GM10266 (cell line): Measurements from ENCODE around the gene MICAL3.

ENCODE experiments used
- DNase-seq: peaks from one replicate; pipeline ENCODE4 v3.0.0; 2012; ENCODE audit errors: extremely low spot score
- TF ChIP-seq, protein P1 (sequence below): IDR thresholded peaks from 2 replicates; pipeline ENCODE4 v1.5.1; 2012; ENCODE audit warnings: mild to moderate bottlenecking, low read depth; ENCODE audit not compliant: control insufficient read depth, insufficient read depth; ENCODE audit errors: missing control alignments

Gene MICAL3

GRCh38 chr22:17958166-17958565 lies 66.2 kb downstream of the MICAL3 start:
- DNase-seq: no peak
- TF ChIP-seq, protein P1, sequence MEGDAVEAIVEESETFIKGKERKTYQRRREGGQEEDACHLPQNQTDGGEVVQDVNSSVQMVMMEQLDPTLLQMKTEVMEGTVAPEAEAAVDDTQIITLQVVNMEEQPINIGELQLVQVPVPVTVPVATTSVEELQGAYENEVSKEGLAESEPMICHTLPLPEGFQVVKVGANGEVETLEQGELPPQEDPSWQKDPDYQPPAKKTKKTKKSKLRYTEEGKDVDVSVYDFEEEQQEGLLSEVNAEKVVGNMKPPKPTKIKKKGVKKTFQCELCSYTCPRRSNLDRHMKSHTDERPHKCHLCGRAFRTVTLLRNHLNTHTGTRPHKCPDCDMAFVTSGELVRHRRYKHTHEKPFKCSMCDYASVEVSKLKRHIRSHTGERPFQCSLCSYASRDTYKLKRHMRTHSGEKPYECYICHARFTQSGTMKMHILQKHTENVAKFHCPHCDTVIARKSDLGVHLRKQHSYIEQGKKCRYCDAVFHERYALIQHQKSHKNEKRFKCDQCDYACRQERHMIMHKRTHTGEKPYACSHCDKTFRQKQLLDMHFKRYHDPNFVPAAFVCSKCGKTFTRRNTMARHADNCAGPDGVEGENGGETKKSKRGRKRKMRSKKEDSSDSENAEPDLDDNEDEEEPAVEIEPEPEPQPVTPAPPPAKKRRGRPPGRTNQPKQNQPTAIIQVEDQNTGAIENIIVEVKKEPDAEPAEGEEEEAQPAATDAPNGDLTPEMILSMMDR: no peak

DNA sequence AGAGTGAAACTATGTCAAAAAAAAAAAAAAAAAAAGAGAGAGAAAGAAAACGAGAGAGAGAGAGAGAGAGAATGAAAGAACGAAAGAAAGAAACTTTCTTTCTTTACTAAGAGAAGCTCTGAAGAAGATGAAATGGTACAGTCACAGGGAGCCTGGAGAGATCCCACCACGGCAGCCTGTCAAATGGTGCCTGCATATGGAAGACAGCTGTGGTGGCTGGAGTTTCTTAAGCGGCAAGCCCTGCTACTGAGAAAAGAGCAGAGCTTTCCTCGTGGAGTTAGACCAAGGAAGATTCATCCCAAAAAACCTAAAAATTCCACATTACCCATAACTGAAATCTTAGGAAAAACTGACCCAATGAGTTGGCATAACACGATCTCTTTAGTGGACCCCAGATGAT lies 66.7 kb downstream of the MICAL3 start:
- TF ChIP-seq, protein P1: no peak
- no peak for DNase-seq

DNA sequence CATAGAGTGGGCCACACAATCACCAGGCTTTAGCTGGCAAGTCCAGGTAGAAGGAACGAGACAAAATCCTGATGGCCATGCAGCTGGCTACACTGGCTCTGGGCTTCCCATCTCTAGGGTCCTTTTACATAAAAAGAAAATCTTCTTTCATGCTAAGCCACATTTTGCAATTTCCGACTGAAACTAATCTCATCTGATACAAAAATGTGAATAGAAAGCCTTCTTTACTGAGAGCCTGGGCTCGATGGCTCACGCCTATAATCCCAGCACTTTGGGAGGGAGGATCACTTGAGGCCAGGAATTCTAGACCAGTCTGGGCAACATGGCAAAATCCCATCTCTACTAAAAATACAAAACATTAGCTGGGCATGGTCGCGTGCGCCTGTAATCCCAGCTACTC lies 67.2 kb downstream of the MICAL3 start:
- DNase-seq: no peak
- TF ChIP-seq, protein P1: no peak

DNA sequence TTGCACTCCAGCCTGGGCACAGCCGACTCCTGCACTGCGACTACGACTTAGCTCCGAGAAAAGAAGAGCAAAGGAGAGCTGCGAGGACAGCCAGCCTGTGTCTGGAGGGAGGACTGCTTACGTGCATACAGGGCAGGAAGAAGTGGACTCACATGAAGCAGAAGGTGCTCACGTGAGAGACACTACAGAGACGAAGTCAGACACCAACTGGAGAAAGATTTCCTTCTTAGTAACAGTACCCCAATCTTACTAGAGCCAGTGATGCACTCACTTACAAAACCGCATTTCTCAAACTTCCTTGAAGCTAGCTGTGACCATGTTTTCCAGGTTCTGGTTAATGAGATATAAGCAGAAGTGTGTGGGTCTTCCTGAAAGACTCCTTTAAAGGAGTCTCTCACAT lies 67.7 kb downstream of the MICAL3 start:
- TF ChIP-seq, protein P1: no peak
- DNase-seq: no peak

- DNase-seq: no peak
These were observed 68.6 kb downstream of the MICAL3 start for GRCh38 chr22:17955590-17956379.

GRCh38 chr22:17954860-17955587 lies 69.3 kb downstream of the MICAL3 start:
- no peak for DNase-seq
- TF ChIP-seq, protein P1: no peak

More at GRCh38 chr22:17955590-17956379, 68.6 kb downstream of the MICAL3 start:
- TF ChIP-seq, protein P1: no peak

- no peak for DNase-seq
- TF ChIP-seq, protein P1: no peak
These were observed 70.0 kb downstream of the MICAL3 start for GRCh38 chr22:17954200-17954859.
